Subcutaneous abdominal adipose tissue (tissue), 5 donors: Measurements from ENCODE around the gene PSME2.

Experiments used
- H3K27ac ChIP-seq: one replicate; pipeline ENCODE4 v1.7.0; 2013; ENCODE audit warnings: low read depth, mild to moderate bottlenecking, inconsistent platforms, low read length, moderate library complexity
- H3K27me3 ChIP-seq, 5 donors: one replicate each; pipeline ENCODE4 v1.7.0; 2013; ENCODE audit warnings: low read length in 5 of 5, inconsistent platforms in 1 of 5; ENCODE audit not compliant: control insufficient read depth in 5 of 5, insufficient read depth in 4 of 5
- H3K36me3 ChIP-seq, 5 donors: one replicate each; pipeline ENCODE4 v1.7.0; 2013; ENCODE audit warnings: low read length in 5 of 5; ENCODE audit not compliant: control insufficient read depth in 5 of 5, insufficient read depth in 5 of 5
- H3K4me1 ChIP-seq, 5 donors: one replicate each; pipeline ENCODE4 v1.7.0; 2013; ENCODE audit warnings: low read length in 5 of 5, mild to moderate bottlenecking in 3 of 5, moderate library complexity in 1 of 5; ENCODE audit not compliant: control insufficient read depth in 5 of 5, insufficient read depth in 5 of 5
- H3K4me3 ChIP-seq, 5 donors: one replicate each; pipeline ENCODE4 v1.7.0; 2013; ENCODE audit warnings: low read length in 5 of 5, low read depth in 1 of 5
- H3K9ac ChIP-seq, 5 donors: one replicate each; pipeline ENCODE4 v1.7.0; 2013; ENCODE audit warnings: low read length in 5 of 5, mild to moderate bottlenecking in 4 of 5, moderate library complexity in 3 of 5
- H3K9me3 ChIP-seq, 5 donors: one replicate each; pipeline ENCODE4 v1.7.0; 2013; ENCODE audit warnings: low read length in 5 of 5; ENCODE audit not compliant: control insufficient read depth in 5 of 5
- donor health status: healthy.
- donor health status: healthy.
- donor health status: healthy.
- donor health status: healthy.
- donor health status: healthy.

Gene PSME2

DNA sequence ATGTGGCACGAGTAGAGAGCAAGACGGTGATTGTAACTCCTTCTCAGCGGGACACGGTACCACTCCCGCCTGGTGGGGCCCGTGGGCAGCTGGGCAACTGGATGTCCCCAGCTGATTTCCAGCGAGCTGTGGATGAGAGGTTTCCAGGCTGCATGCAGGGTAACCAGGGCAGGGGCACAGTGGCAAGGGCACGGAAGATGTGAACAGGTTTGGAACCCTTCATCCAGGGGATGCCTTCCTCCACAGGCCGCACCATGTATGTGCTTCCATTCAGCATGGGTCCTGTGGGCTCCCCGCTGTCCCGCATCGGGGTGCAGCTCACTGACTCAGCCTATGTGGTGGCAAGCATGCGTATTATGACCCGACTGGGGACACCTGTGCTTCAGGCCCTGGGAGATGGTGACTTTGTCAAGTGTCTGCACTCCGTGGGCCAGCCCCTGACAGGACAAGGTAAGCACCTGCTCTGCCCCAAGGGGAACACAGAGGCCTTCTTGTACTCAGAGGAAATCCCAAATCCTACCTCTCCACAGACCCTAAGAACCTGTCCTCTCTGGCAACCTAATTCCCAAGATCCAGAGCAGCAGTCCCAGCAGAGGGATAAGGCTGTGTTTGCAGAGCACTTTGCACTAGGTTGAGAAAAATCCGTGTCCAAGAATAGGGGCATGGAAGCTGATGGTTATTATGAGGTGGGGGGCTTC lies 48.0 kb downstream of the PSME2 start:
- H3K36me3 ChIP-seq = peaks cover 0 to 46% (median 28%) of the 10 kb centered on the region in 5 donors
- no peak overlapping the region for H3K27ac ChIP-seq
- no peak overlapping the region for H3K9ac ChIP-seq

GRCh38 chr14:24096545-24097181 lies 49.7 kb downstream of the PSME2 start:
- H3K4me1 ChIP-seq = peaks cover 12 to 63% (median 39%) of the 10 kb centered on the region in 5 donors
- H3K9ac ChIP-seq = no peak overlapping the region
- H3K4me3 ChIP-seq = no peak overlapping the region
- H3K27me3 ChIP-seq = no peaks in the 10 kb centered on the region
- H3K9me3 ChIP-seq = no peaks in the 10 kb centered on the region
- H3K36me3 ChIP-seq = peaks cover 0 to 34% (median 20%) of the 10 kb centered on the region in 5 donors
- H3K27ac ChIP-seq = no peak overlapping the region

More for the DNA sequence above, 48.0 kb downstream of the PSME2 start:
- Histone ChIP-seq H3K27me3 (no peaks in the 10 kb centered on the region), H3K4me3 (no peak overlapping the region), H3K9me3 (no peaks in the 10 kb centered on the region), H3K4me1 (peaks cover 8 to 53% (median 43%) of the 10 kb centered on the region in 5 donors)

DNA sequence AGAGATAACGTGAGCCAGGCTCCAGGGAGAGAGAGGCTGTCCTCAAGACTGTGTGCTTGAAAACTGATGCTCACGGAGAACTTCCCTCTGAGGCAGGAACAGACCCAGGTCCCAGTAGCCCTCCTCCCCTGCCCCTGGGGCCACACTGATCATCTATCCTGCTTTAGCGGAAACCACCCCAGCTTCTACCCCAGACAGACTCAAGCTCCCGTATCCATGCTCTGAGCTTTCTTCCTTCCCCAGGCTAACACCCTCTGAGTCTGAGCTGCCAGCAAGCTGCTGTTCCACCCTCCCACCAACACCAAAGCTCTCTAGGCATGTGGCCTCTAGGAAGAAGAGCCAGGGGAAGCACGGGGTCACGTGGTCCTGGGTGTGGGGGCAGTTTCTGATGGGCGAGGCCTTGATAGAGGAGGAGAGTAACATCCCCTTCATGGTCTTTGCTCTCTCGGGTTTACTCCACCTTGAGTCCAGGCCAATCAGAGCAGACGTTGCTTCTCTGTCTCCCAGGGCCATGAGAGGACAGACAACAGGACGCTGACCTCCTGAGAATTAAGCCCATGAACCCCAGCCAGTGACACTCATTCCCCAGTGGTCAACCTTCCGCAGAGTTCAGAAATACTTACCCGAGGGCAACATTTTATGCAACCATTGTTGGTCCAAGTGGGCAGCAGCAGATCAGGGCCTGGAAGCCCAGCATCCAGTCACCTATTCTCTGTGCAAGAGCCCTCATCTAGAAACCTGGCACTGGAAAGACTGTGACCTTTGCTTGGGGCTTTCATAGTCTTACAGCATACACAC lies 50.9 kb downstream of the PSME2 start:
- peak overlapping the region; percentile 85 for H3K27ac ChIP-seq
- H3K4me3 ChIP-seq = peak overlapping the region; percentile 78 to 89 (median 83)
- H3K4me1 ChIP-seq = peaks cover 12 to 63% (median 38%) of the 10 kb centered on the region in 5 donors

GRCh38 chr14:24094841-24095270 lies 51.6 kb downstream of the PSME2 start:
- H3K9me3 ChIP-seq = no peaks in the 10 kb centered on the region
- peak overlapping the region; percentile 63 to 84 (median 82) for H3K9ac ChIP-seq
- H3K27ac ChIP-seq = peak overlapping the region; percentile 85
- H3K36me3 ChIP-seq = peaks cover 0 to 20% (median 13%) of the 10 kb centered on the region in 5 donors
- H3K4me3 ChIP-seq = peak overlapping the region; percentile 78 to 89 (median 83)
- H3K27me3 ChIP-seq = no peaks in the 10 kb centered on the region
- H3K4me1 ChIP-seq = peaks cover 12 to 63% (median 38%) of the 10 kb centered on the region in 5 donors

More for the DNA sequence above, 50.9 kb downstream of the PSME2 start:
- peak overlapping the region; percentile 63 to 84 (median 82) for H3K9ac ChIP-seq
- peaks cover 0 to 26% (median 17%) of the 10 kb centered on the region in 5 donors for H3K36me3 ChIP-seq
- H3K27me3 ChIP-seq = no peaks in the 10 kb centered on the region
- H3K9me3 ChIP-seq = no peaks in the 10 kb centered on the region

- Histone ChIP-seq H3K4me1 (peaks cover 12 to 58% (median 37%) of the 10 kb centered on the region in 5 donors), H3K27ac (peak within 1 kb of the TSS; percentile 85)
Observed at GRCh38 chr14:24093901-24094840, 52.2 kb downstream of the PSME2 start, which contains the start of gene PCK2. PCK2 (plus strand) TSS chr14:24094311; CDS start chr14:24094406, 95 bp downstream.

More at GRCh38 chr14:24093901-24094840, 52.2 kb downstream of the PSME2 start, which contains the start of gene PCK2:
- Histone ChIP-seq H3K4me3 (peak within 1 kb of the TSS; percentile 78 to 89 (median 83)), H3K36me3 (peaks cover 0 to 13% (median 7%) of the 10 kb centered on the region in 5 donors), H3K9ac (peak within 1 kb of the TSS; percentile 63 to 84 (median 82)), H3K9me3 (no peaks in the 10 kb centered on the region), H3K27me3 (no peaks in the 10 kb centered on the region)
